HG03469 (cell line): Measurements from ENCODE around the gene COPS6.

Experiments used
- ATAC-seq: cut with Tn5 transposase; IDR thresholded peaks from one replicate; pipeline ENCODE4 v1.9.1; 2021; ENCODE audit warnings: mild to moderate bottlenecking, moderate library complexity, moderate number of reproducible peaks; ENCODE audit not compliant: unreplicated experiment

Gene COPS6

GRCh38 chr7:100088621-100089457 is at the start of gene COPS6:
Gene COPS6, plus strand, starts transcription at chr7:100088969. Its CDS starts 22 bp downstream, at chr7:100088991.
- no peak for ATAC-seq

- ATAC-seq: no peak
These were observed 48.2 kb upstream of the COPS6 start for GRCh38 chr7:100040575-100040974.

GRCh38 chr7:100044718-100045117 is 44.1 kb upstream of the COPS6 start:
- no peak for ATAC-seq

GRCh38 chr7:100048680-100049079 is 40.1 kb upstream of the COPS6 start:
- no peak for ATAC-seq

- ATAC-seq: peak; percentile 58
These were observed 39.1 kb upstream of the COPS6 start, which contains the start of gene ZSCAN21 for GRCh38 chr7:100049441-100050291. Gene ZSCAN21, plus strand, starts transcription at chr7:100049774. Its CDS starts 7,233 bp downstream, at chr7:100057007.

GRCh38 chr7:100051611-100052010 is 37.2 kb upstream of the COPS6 start:
- ATAC-seq: no peak

GRCh38 chr7:100053215-100053614 is 35.6 kb upstream of the COPS6 start:
- no peak for ATAC-seq

- no peak for ATAC-seq
These were observed 31.8 kb upstream of the COPS6 start for GRCh38 chr7:100057006-100057405.

GRCh38 chr7:100059251-100059739 is 29.5 kb upstream of the COPS6 start:
- ATAC-seq: no peak

GRCh38 chr7:100061518-100062193 is 27.1 kb upstream of the COPS6 start:
- ATAC-seq: no peak

- ATAC-seq: no peak
These were observed 25.4 kb upstream of the COPS6 start for GRCh38 chr7:100063376-100063775.

GRCh38 chr7:100064162-100064561 is 24.6 kb upstream of the COPS6 start:
- ATAC-seq: no peak

- no peak for ATAC-seq
These were observed 23.1 kb upstream of the COPS6 start for GRCh38 chr7:100065452-100066186.

- no peak for ATAC-seq
These were observed 21.8 kb upstream of the COPS6 start for GRCh38 chr7:100066953-100067352.

GRCh38 chr7:100069991-100070390 is 18.8 kb upstream of the COPS6 start:
- no peak for ATAC-seq

- ATAC-seq: no peak
These were observed 17.6 kb upstream of the COPS6 start for GRCh38 chr7:100071018-100071723.

GRCh38 chr7:100072462-100072861 is 16.3 kb upstream of the COPS6 start:
- no peak for ATAC-seq

GRCh38 chr7:100074841-100075240 is 13.9 kb upstream of the COPS6 start:
- ATAC-seq: no peak

- no peak for ATAC-seq
These were observed 13.4 kb upstream of the COPS6 start for GRCh38 chr7:100075418-100075817.

- no peak for ATAC-seq
These were observed 11.6 kb upstream of the COPS6 start for GRCh38 chr7:100077205-100077604.
